GM21529 (cell line): ENCODE measurements around the gene FEN1.

ENCODE experiments used
- ATAC-seq: cut with Tn5 transposase; IDR thresholded peaks from one replicate; pipeline ENCODE4 v1.9.1; 2021; ENCODE audit not compliant: unreplicated experiment

Gene FEN1

GRCh38 chr11:61793083-61793828 is 545 bp downstream of the FEN1 start:
- ATAC-seq = no peak

GRCh38 chr11:61793829-61794204 is 1.1 kb downstream of the FEN1 start:
- ATAC-seq = no peak

- ATAC-seq = no peak
Measured at GRCh38 chr11:61794579-61794978, 1.9 kb downstream of the FEN1 start.

DNA sequence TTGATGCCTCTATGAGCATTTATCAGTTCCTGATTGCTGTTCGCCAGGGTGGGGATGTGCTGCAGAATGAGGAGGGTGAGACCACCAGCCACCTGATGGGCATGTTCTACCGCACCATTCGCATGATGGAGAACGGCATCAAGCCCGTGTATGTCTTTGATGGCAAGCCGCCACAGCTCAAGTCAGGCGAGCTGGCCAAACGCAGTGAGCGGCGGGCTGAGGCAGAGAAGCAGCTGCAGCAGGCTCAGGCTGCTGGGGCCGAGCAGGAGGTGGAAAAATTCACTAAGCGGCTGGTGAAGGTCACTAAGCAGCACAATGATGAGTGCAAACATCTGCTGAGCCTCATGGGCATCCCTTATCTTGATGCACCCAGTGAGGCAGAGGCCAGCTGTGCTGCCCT is 2.7 kb downstream of the FEN1 start:
- no peak for ATAC-seq

GRCh38 chr11:61795876-61796526 is 3.3 kb downstream of the FEN1 start:
- no peak for ATAC-seq

- ATAC-seq = no peak
Measured at GRCh38 chr11:61797263-61797944, 4.7 kb downstream of the FEN1 start.

GRCh38 chr11:61799665-61800284 is 7.1 kb downstream of the FEN1 start:
- ATAC-seq = no peak

- ATAC-seq = no peak
Measured at GRCh38 chr11:61800331-61801281, 7.9 kb downstream of the FEN1 start.

GRCh38 chr11:61802605-61803004 is 9.9 kb downstream of the FEN1 start:
- ATAC-seq = no peak

DNA sequence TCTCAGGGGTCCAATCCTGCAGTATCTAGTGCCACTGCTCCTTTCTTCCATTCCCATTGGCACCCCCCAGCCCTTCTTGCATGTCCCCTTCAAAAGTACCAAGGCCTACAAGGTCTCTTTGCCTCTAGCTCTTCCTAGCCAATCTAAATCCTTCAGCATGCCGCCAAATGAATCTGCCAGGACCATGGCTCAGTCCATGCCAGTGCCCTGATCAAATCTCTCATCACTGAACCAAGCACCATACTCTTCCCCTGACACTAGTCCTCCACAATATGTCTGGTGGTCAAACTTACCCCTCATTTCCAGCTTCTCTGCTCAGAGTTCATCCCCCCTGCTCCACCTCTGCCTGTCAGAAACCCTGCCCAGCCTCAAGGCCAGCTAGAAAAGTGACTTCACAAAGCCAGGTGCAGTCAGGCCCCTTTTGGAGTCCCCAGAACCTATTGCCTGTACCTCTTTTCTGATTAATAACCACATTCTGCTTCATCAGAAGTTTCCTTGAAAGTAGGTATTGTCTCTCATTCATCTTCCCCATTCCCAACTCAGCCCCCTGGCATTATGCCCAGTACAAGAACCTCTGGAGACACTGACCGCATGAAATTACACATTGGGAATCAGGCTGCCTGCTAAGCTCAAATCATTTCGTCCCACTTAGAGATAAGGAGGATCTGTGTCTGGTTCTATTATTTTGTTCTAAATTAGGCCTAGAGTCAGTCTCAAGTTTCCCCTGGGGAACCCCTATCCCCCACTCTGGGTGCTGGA is 11.4 kb downstream of the FEN1 start:
- no peak for ATAC-seq

DNA sequence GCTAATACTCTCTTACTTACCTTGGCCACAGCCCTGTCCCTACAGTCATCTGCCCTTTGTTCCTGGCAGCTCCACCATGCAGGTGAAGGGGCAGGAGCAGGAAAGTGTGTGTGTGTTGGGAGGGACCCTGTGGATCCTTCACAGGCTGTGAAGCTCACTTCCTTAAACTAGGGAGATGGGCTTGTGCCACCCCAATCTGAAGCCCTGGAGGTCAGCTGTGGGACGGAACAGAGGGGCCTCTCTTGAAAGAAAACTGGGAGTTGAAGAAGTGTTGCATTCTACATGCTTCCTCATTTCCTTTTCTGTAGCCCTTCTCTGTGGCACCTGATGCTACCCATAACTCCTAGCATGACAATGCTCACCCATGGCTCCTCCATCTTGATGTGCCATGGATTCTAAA is 12.4 kb downstream of the FEN1 start:
- no peak for ATAC-seq

GRCh38 chr11:61806785-61807184 is 14.1 kb downstream of the FEN1 start:
- ATAC-seq = no peak

DNA sequence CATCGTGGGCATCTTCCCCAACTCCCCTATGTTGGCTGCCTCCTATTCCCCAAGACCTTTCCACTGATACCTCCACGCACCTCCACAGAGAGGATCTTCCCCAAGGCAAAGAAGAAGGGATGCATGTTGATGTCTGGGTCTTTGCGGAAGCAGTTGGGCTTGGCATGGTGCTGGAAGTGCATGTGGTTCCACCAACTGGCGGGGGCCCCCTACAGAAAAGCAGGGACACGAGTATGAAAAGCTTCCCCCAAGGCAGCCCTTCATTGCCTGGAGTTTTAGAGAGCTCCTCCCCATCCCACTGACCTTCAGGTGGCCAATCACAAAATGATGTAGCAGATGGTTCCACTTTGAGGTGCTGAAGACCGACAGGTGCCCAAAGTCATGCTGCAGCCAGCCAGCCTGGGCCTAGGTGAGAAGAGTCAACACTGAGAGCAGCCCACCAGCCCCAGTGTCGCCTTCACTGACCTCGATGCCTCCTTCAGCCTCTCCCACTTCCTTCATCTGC is 18.0 kb downstream of the FEN1 start:
- no peak for ATAC-seq

- no peak for ATAC-seq
Measured at GRCh38 chr11:61811831-61812230, 19.1 kb downstream of the FEN1 start.

- no peak for ATAC-seq
Measured at GRCh38 chr11:61812736-61813411, 20.2 kb downstream of the FEN1 start.

GRCh38 chr11:61814247-61814957 is 21.7 kb downstream of the FEN1 start:
- no peak for ATAC-seq

- ATAC-seq = peak; percentile 59
Measured at GRCh38 chr11:61814958-61815789, 22.5 kb downstream of the FEN1 start.
